ENCODE measurements around the gene MTMR2. TPM values are rescaled to one million over a fixed set of nuclear protein-coding genes. Genes with fewer than 3 reads are reported as not detected.

The MTMR2 gene
- total RNA-seq, 1 experiment from 2014 or later = 51.9 TPM

- POLR2A ChIA-PET = interaction anchor here (0.7 to 1.3 kb wide), 2 partner anchors 16 to 20 kb away, joined by 3 read pairs; no protein-coding TSS in a partner anchor
- Mint-ChIP-seq H3K9me3 (ENCODE audit: unreplicated experiment) (no peaks in the 10 kb centered on the region), H3K27ac (ENCODE audit: low read depth, unreplicated experiment) (peak overlapping the region; percentile 31), H3K27me3 (ENCODE audit: insufficient read depth, unreplicated experiment) (no peaks in the 10 kb centered on the region), H3K4me3 (ENCODE audit: unreplicated experiment) (no peak overlapping the region), H3K36me3 (ENCODE audit: insufficient read depth, unreplicated experiment) (no peaks in the 10 kb centered on the region), H3K4me1 (ENCODE audit: insufficient read depth, unreplicated experiment) (peaks cover 48% of the 10 kb centered on the region)
- BruUV-seq (replicated peaks) = no TSS peak
- CTCF ChIA-PET = interaction anchor here (0.6 to 2.4 kb wide), 4 partner anchors 21 to 426 kb away, joined by 3 to 5 read pairs (median 4); partner anchors contain the start of gene MAML2
- DNase-seq (ENCODE audit: unreplicated experiment) = peak; percentile 80
- intact Hi-C loops (cut with micrococcal nuclease) = no loop called here
- no peak for TF ChIP-seq CTCF (IDR thresholded peaks at IDR 0.05; ENCODE audit: unreplicated experiment)
Measured at GRCh38 chr11:95917193-95918036, 6.5 kb downstream of the MTMR2 start.

GRCh38 chr11:95916049-95916448 lies 7.9 kb downstream of the MTMR2 start:
- no peak overlapping the region for H3K27ac Mint-ChIP-seq (ENCODE audit: low read depth, unreplicated experiment)
- H3K9me3 Mint-ChIP-seq (ENCODE audit: unreplicated experiment) = no peaks in the 10 kb centered on the region
- intact Hi-C loops (cut with micrococcal nuclease) = no loop called here
- ChIA-PET CTCF (interaction anchor here (0.8 to 2.4 kb wide), 2 partner anchors 25 to 427 kb away, joined by 3 to 5 read pairs; partner anchors contain the start of gene MAML2), POLR2A (interaction anchor here (1.2 to 1.3 kb wide), 2 partner anchors 9 to 15 kb away, joined by 3 to 7 read pairs; partner anchors contain the start of gene MTMR2)
- H3K4me1 Mint-ChIP-seq (ENCODE audit: insufficient read depth, unreplicated experiment) = peaks cover 43% of the 10 kb centered on the region
- no peak overlapping the region for H3K4me3 Mint-ChIP-seq (ENCODE audit: unreplicated experiment)
- H3K27me3 Mint-ChIP-seq (ENCODE audit: insufficient read depth, unreplicated experiment) = no peaks in the 10 kb centered on the region
- H3K36me3 Mint-ChIP-seq (ENCODE audit: insufficient read depth, unreplicated experiment) = no peaks in the 10 kb centered on the region
- no peak for DNase-seq (ENCODE audit: unreplicated experiment)
- no peak for TF ChIP-seq CTCF (IDR thresholded peaks at IDR 0.05; ENCODE audit: unreplicated experiment)
- no TSS peak for BruUV-seq (replicated peaks)

GRCh38 chr11:95915051-95915450 lies 8.9 kb downstream of the MTMR2 start:
- H3K4me3 Mint-ChIP-seq (ENCODE audit: unreplicated experiment) = no peak overlapping the region
- ChIA-PET CTCF (interaction anchor here (0.8 kb wide), 1 partner anchor 424 kb away, joined by 5 read pairs; no protein-coding TSS in a partner anchor), POLR2A (interaction anchor here (0.6 to 1.2 kb wide), 3 partner anchors 10 to 327 kb away, joined by 3 to 7 read pairs (median 3); partner anchors contain the start of genes FAM76B and MTMR2)
- intact Hi-C loops (cut with micrococcal nuclease) = no loop called here
- peaks cover 43% of the 10 kb centered on the region for H3K4me1 Mint-ChIP-seq (ENCODE audit: insufficient read depth, unreplicated experiment)
- H3K27me3 Mint-ChIP-seq (ENCODE audit: insufficient read depth, unreplicated experiment) = no peaks in the 10 kb centered on the region
- H3K9me3 Mint-ChIP-seq (ENCODE audit: unreplicated experiment) = no peaks in the 10 kb centered on the region
- H3K36me3 Mint-ChIP-seq (ENCODE audit: insufficient read depth, unreplicated experiment) = no peaks in the 10 kb centered on the region
- no peak for DNase-seq (ENCODE audit: unreplicated experiment)
- TF ChIP-seq CTCF (IDR thresholded peaks at IDR 0.05; ENCODE audit: unreplicated experiment) = no peak
- H3K27ac Mint-ChIP-seq (ENCODE audit: low read depth, unreplicated experiment) = no peak overlapping the region
- BruUV-seq (replicated peaks) = no TSS peak

All from MCF 10A (cell line).